Measurements from ENCODE around the gene RBBP9. TPM values are rescaled to one million over a fixed set of nuclear protein-coding genes. Genes with fewer than 3 reads are reported as not detected.

The RBBP9 gene
- 17.0 and 17.2 TPM in 2 replicates for total RNA-seq
- 8.5 and 9.1 TPM in 2 replicates for polyA plus RNA-seq
- polyA plus RNA-seq (2011; cell fraction: cytosol; rRNA removed) = 9.9 and 12.0 TPM in 2 replicates
- 4.6 and 5.2 TPM in 2 replicates for polyA plus RNA-seq (2011; cell fraction: nucleus; rRNA removed)
- polyA plus RNA-seq (2012) = 13.6 and 16.7 TPM in 2 replicates
- polyA minus RNA-seq = 28.3 and 49.5 TPM in 2 replicates
- polyA minus RNA-seq (2011; cell fraction: cytosol; rRNA and poly(A)+ RNA removed) = 7.0 TPM
- 4.1 and 5.0 TPM in 2 replicates for polyA minus RNA-seq (2011; cell fraction: nucleus; rRNA and poly(A)+ RNA removed)
- percentile 57 among the genes with signal in this experiment for Bru-seq, nascent RNA
- percentile 72 among the genes with signal in this experiment for BruChase-seq, experiment 1, labeled RNA remaining after a 6-hour chase
- BruChase-seq, experiment 2, labeled RNA remaining after a 2-hour chase = percentile 70 among the genes with signal in this experiment
- long read RNA-seq, transcript RBBP9-201 (5 exons, 3,861 nt) = major isoform, 7 of 12 reads
- long read RNA-seq, partial matches to known transcripts = 0 of 12 reads
- long read RNA-seq, other reads (novel, unspliced or antisense) = 4 of 12 reads

GRCh38 chr20:18496740-18497592 is at the start of gene RBBP9:
TSS of gene RBBP9 (minus strand) at chr20:18497225. CDS start at chr20:18497167, 58 bp downstream.
- TSS peak; percentile 34 for BruUV-seq (replicated peaks)
- H3K4me2 ChIP-seq (ENCODE audit: insufficient read depth, low read length) = peak within 1 kb of the TSS; percentile 95
- peaks cover 4% of the 10 kb centered on the region for H3K79me2 ChIP-seq (ENCODE audit: control insufficient read depth, insufficient read depth, low read length)
- POLR2A ChIA-PET = interaction anchor here (0.6 to 2.1 kb wide), 2 partner anchors 10 to 73 kb away, joined by 5 to 13 read pairs; partner anchors contain the start of gene SEC23B
- FAIRE-seq (peak; percentile 62), DNase-seq (ENCODE audit: low read depth, low spot score) (peak; percentile 85)
- intact Hi-C loops (cut with micrococcal nuclease) = loop anchor here (1.0 kb wide), 2 partner anchors 10 to 30 kb away; partner anchors contain the start of genes DZANK1, POLR3F and SEC23B
- H3K36me3 ChIP-seq (ENCODE audit: control insufficient read depth in 2 of 2, extremely low read depth in 1 of 2, insufficient read depth in 2 of 2, low read length in 2 of 2) = no peaks in the 10 kb centered on the region
- dilution Hi-C loops (cut with MboI; ENCODE audit: extremely low pct_ligation_motif_present, low sequenced_read_pairs) = no loop called here
- peak within 1 kb of the TSS; percentile 87 for H2AFZ ChIP-seq (ENCODE audit: low read depth, low read length)
- no peaks in the 10 kb centered on the region for H3K9me3 ChIP-seq (replicated peaks; ENCODE audit: control insufficient read depth, insufficient read depth, low read length)
- H4K20me1 ChIP-seq (replicated peaks; ENCODE audit: control insufficient read depth, extremely low read depth, insufficient read depth, low read length) = no peaks in the 10 kb centered on the region
- peaks cover 10% of the 10 kb centered on the region for H3K4me1 ChIP-seq (ENCODE audit: control insufficient read depth, extremely low read depth, insufficient read depth, low read length)
- CTCF ChIA-PET = interaction anchor here (0.7 to 1.9 kb wide), 6 partner anchors 10 to 30 kb away, joined by 3 to 6 read pairs (median 4); partner anchors contain the start of genes DZANK1, POLR3F and SEC23B
- H3K27ac ChIP-seq (ENCODE audit: insufficient read depth, low read depth, low read length) = no peak within 1 kb of the TSS
- H3K9me1 ChIP-seq (replicated peaks; ENCODE audit: control insufficient read depth, extremely low read depth, insufficient read depth, low read length) = no peaks in the 10 kb centered on the region
- peak within 1 kb of the TSS; percentile 52 to 86 (median 77) for H3K4me3 ChIP-seq (replicated peaks in 1 of 3; ENCODE audit: insufficient read depth in 1 of 3, low read depth in 1 of 3, low read length in 3 of 3)
- H3K9ac ChIP-seq (replicated peaks; ENCODE audit: extremely low read depth, insufficient read depth, low read length) = peak within 1 kb of the TSS; percentile 40
- peak; percentile 63 for TF ChIP-seq POLR2A (IDR thresholded peaks at IDR 0.05; ENCODE audit: low read depth, low read length)
- peak; percentile 57 for TF ChIP-seq POLR2AphosphoS5 (IDR thresholded peaks at IDR 0.05; ENCODE audit: insufficient read depth, low read depth, low read length)
- TF ChIP-seq MYC (IDR thresholded peaks at IDR 0.05; ENCODE audit: low read depth, low read length) = no peak
- no peaks in the 10 kb centered on the region for H3K27me3 ChIP-seq (ENCODE audit: control insufficient read depth in 2 of 2, insufficient read depth in 2 of 2, low read length in 2 of 2)

GRCh38 chr20:18545566-18545965 is 48.5 kb upstream of the RBBP9 start:
- no peaks in the 10 kb centered on the region for H3K4me1 ChIP-seq (ENCODE audit: control insufficient read depth, extremely low read depth, insufficient read depth, low read length)
- CTCF ChIA-PET = no interaction called here
- no peaks in the 10 kb centered on the region for H3K9me3 ChIP-seq (replicated peaks; ENCODE audit: control insufficient read depth, insufficient read depth, low read length)
- TF ChIP-seq CTCF (IDR thresholded peaks at IDR 0.05; ENCODE audit: extremely low read depth in 1 of 2, insufficient read depth in 1 of 2, low read depth in 1 of 2, low read length in 2 of 2) = no peak
- no peak for TF ChIP-seq MAX (IDR thresholded peaks at IDR 0.05; ENCODE audit: insufficient read depth, insufficient read length)
- no peak for TF ChIP-seq EZH2 (IDR thresholded peaks at IDR 0.05; ENCODE audit: borderline replicate concordance, low read depth, low read length, severe bottlenecking)
- no peak for TF ChIP-seq FOS (IDR thresholded peaks at IDR 0.05; ENCODE audit: borderline replicate concordance, insufficient read depth, low read length)
- TF ChIP-seq GATA2 (IDR thresholded peaks at IDR 0.05; ENCODE audit: insufficient read depth, insufficient read length, low read depth, low read length) = no peak
- TF ChIP-seq MYC (IDR thresholded peaks at IDR 0.05; ENCODE audit: low read depth, low read length) = no peak
- no peak for TF ChIP-seq POLR2AphosphoS5 (IDR thresholded peaks at IDR 0.05; ENCODE audit: insufficient read depth, low read depth, low read length)
- TF ChIP-seq JUN (IDR thresholded peaks at IDR 0.05; ENCODE audit: borderline replicate concordance, insufficient read depth, insufficient read length, low read depth) = no peak
- no peak for TF ChIP-seq POLR2A (IDR thresholded peaks at IDR 0.05; ENCODE audit: low read depth, low read length)
- POLR2A ChIA-PET = no interaction called here
- no peak for FAIRE-seq
- H3K36me3 ChIP-seq (ENCODE audit: control insufficient read depth in 2 of 2, extremely low read depth in 1 of 2, insufficient read depth in 2 of 2, low read length in 2 of 2) = peaks cover 13 to 24% of the 10 kb centered on the region in 2 experiments
- H3K79me2 ChIP-seq (ENCODE audit: control insufficient read depth, insufficient read depth, low read length) = no peaks in the 10 kb centered on the region
- no peak overlapping the region for H3K9ac ChIP-seq (replicated peaks; ENCODE audit: extremely low read depth, insufficient read depth, low read length)
- no peaks in the 10 kb centered on the region for H3K27me3 ChIP-seq (ENCODE audit: control insufficient read depth in 2 of 2, insufficient read depth in 2 of 2, low read length in 2 of 2)
- no peak overlapping the region for H2AFZ ChIP-seq (ENCODE audit: low read depth, low read length)
- BruUV-seq (replicated peaks) = no TSS peak
- H3K9me1 ChIP-seq (replicated peaks; ENCODE audit: control insufficient read depth, extremely low read depth, insufficient read depth, low read length) = no peaks in the 10 kb centered on the region
- H3K4me3 ChIP-seq (replicated peaks in 1 of 3; ENCODE audit: insufficient read depth in 1 of 3, low read depth in 1 of 3, low read length in 3 of 3) = no peak overlapping the region
- no peak for DNase-seq (ENCODE audit: low read depth, low spot score)
- dilution Hi-C loops (cut with MboI; ENCODE audit: extremely low pct_ligation_motif_present, low sequenced_read_pairs) = no loop called here
- intact Hi-C loops (cut with micrococcal nuclease) = no loop called here
- H3K4me2 ChIP-seq (ENCODE audit: insufficient read depth, low read length) = no peak overlapping the region
- H3K27ac ChIP-seq (ENCODE audit: insufficient read depth, low read depth, low read length) = no peak overlapping the region
- H4K20me1 ChIP-seq (replicated peaks; ENCODE audit: control insufficient read depth, extremely low read depth, insufficient read depth, low read length) = no peaks in the 10 kb centered on the region
